HG02763 (cell line): ENCODE data around the gene TYW1.
"Not testable (repeated sequence)": the region's sequence is repeated elsewhere in the genome, so short reads cannot be mapped to it uniquely, and the experiment has no call there.

Experiments
- ATAC-seq: cut with Tn5 transposase; IDR thresholded peaks from one replicate; pipeline ENCODE4 v1.9.1; 2021; ENCODE audit warnings: mild to moderate bottlenecking, moderate library complexity; ENCODE audit not compliant: unreplicated experiment

TYW1 gene

DNA sequence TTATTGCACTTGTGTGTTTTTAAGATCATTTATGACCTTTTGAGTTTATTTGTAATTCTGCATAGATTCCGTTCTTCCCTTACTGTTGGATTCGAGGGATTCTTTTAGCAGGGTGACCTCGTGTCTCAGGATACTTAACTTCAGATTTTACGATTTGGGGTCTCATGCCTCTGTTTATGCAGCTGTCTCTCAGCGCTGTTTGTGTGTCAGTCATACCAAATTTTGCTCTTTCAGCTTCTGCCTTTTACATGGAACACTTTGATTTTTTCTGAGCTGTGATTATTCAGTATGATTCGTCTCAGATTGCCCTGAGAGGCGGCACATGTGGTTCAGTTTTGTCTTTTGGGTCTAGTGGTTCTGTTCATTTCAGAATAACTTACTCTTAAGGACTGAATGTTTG, 236.9 kb downstream of the TYW1 start:
- ATAC-seq, result not testable (repeated sequence)

DNA sequence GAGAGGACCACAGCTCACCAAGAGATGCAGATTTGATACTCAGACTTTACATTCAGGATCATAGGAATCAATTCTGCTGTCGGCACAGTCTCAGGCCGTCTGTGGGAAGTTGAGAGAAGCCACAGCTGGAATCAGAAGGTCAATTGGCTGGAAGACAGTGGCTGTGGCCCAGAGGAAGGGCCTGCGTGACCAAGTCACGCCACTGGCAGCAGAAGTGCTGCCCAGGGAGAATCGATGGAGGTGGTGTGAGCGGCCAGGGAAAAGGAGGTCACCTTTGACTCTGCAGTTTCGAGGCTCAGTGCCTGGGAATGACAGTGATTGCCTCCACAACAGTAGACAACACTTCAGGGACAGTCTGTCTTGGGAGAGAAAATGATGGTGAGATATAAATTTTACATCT, 239.6 kb downstream of the TYW1 start:
- ATAC-seq, result not testable (repeated sequence)

DNA sequence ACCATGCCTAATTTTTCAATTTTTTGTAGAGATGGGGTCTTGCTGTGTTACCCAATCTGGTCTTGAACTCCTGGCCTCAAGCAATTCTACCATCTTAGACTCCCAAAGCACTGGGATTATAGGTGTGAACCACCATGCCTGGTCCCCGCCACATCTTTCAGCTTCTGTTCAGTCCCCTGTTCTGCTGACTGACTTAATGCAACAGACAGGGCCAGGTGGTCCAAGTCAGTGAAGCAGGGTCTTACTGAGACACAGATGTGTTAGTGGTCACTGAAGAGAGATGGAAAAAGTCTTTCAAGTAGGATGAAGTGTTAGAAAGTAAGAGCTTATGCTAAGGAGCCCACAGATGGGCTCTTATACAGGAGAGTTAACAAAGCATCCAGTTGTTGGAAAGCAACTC, 246.2 kb downstream of the TYW1 start:
- ATAC-seq, result not testable (repeated sequence)

DNA sequence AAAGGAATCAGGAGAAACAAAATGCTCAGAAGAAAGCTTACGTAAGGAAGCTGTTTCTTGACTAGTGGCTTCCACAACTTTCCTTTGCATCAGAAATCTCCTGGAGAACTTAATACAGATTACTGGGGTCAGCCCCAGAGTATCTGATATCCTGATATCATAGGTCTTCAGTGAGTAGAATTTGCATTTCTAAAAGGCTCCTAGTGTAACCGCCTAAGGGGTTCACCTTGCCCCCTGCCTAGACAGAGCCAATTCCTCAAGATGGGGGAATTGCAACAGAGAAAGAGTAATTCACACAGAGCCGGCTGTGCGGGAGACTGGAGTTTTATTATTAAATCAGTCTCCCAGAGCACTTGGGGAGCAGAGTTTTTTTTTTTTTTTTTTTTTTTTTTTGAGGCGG, 251.7 kb downstream of the TYW1 start:
- ATAC-seq, result not testable (repeated sequence)

DNA sequence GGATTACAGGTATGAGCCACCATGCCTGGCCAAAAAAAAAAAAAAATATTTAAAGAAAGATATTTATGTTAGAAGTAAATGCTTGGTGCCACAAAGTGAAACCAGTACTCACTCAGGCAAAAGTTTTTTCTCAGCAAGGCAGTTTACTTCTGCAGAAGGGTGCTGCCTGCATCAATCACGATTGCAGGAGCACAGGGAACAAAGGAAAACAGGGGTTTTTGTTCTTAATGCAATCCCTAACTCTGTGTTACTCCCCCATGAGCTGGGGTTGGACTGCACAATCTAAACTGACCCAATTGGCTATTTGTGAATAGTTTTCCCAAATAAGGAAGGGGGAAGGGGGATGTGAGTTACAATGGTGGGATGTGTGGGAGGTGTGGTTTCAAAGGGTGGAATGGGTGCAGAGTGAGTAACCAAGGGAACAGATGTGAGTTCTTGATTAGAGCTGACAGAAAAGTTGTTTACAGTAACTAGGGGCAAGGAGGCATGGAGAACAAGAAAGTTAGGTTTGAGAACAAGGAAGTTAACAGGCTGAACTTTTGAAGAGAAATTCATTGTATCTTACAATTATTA, 255.4 kb downstream of the TYW1 start:
- ATAC-seq, result no peak

DNA sequence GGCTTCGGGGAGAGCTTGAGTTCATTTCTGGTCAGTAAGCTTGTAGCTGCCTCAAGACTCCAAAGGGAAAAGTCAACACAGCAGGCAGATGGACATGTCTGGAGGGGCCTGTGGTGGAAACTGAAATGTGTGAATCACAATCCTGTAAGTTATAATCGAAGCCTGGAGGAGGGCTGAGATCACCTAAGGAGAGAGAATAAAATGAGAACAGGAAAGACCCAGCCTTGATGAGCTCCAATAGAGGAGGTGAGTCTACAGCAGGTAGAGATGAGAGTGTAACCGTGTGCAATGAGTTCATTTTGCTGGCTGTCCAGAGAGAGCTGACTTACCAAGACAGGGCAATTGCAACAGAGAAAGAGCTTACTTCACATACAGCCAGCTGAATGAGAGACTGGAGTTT, 258.4 kb downstream of the TYW1 start:
- ATAC-seq, result not testable (repeated sequence)

DNA sequence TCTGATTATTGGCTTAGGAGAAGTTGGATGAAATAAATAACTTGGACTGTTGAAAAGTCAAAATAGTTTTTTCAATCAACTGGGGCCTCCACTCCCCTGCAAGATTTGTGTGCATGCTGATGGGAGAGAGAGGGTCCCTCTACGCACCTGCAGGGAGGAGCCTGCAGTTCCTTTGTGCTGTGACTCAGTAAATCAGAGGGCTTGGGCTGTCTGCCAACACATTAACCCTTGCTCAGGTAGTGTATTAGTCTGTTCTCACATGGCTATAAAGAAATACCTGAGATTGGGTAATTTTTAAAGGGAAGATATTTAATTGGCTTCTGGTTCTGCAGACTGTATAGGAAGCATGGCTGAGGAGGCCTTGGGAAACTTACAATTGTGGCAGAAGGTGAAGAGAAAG, 261.1 kb downstream of the TYW1 start:
- ATAC-seq, result not testable (repeated sequence)

DNA sequence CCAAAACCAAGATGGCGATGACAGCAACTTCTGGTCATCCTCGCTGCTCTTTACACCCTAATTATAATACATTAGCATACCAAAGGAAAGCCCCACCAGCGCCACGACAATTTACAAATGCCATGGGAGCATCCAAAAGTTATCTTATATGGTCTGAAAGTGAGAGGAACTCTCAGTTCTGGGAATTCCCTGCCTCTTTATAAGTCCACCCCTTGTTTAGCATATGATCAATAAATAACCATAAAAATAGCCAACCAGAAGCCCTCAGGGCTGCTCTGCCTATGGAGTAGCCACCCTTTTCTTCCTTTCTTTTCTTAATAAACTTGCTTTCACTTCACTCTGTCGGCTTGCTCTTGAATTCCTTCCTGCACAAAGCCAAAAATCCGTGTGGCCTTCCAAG, 262.7 kb downstream of the TYW1 start:
- ATAC-seq, result not testable (repeated sequence)

DNA sequence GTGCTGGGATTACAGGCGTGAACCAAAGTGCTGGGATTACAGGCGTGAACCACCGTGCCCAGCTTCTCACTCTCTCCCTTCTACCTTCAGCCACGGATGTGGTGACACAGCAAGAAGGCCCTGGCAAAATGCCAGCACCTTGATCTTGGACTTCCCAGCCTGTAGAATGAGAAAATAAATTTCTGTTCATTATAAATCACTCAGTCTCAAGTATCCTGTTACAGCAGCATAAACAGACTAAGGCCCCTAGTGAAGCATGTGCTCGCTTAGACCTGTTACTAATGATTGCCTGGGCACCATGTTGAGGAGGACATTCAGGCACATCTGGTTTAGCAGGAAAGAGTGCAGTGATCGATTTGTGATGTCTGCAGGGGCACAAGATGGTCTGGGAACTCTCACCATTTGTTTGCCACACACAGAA, 263.5 kb downstream of the TYW1 start:
- not testable (repeated sequence) for ATAC-seq

DNA sequence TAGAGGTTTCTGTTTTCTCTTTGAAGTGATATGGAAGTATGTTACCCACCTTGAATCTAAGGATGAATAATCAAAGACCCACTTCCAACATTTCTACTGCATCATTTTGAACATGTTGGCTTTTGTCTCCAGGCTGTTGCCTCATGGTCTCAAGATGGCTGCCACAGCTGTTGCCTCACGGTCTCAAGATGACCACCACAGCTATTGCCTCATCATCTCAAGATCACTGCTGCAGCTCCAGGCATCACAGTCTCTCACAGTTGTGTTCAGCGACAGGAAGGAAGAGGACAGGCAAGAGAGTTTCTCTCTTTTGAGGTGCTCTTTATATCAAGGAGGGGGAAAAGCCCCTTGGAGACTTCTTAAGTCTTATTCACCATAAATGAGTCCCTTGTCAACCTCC, 267.4 kb downstream of the TYW1 start:
- not testable (repeated sequence) for ATAC-seq

DNA sequence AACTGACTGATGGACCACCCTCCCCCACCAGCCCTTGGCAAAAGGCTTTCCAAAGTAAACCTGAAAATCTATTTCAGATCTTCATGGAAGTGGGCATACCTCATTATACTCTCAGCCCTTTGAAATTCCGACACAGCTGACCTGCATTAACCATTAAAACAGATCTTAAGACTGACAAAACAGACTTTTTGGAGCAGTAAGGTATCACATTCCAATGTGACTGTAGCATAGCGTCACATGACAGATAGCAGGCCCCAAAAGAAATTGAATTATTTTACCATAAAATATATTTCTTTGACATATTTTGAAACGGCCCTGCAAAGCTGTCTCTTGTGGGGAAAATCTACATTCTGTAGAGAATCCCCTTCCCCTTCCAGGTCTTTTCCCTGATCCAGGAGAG, 269.4 kb downstream of the TYW1 start:
- not testable (repeated sequence) for ATAC-seq

DNA sequence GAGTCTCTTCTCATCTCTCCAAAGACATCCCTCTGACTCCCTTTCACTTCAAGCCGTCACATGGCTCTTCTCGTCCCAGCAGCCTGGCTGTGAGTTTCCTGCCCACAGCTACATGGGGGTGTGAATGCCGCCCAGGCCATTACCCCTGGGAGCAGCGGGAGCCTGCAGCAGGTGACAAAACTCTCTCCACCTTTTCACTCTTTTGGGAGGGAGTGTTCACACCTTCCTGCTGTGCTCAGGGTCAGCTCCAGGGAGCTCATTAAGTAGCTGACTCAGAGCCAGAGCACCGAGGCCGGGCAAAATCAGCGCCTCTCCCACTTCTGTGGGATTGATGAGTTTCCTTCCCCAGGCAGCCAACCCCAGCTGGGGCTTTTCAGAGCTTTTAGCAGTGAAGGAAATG, 271.3 kb downstream of the TYW1 start:
- ATAC-seq, result no peak

DNA sequence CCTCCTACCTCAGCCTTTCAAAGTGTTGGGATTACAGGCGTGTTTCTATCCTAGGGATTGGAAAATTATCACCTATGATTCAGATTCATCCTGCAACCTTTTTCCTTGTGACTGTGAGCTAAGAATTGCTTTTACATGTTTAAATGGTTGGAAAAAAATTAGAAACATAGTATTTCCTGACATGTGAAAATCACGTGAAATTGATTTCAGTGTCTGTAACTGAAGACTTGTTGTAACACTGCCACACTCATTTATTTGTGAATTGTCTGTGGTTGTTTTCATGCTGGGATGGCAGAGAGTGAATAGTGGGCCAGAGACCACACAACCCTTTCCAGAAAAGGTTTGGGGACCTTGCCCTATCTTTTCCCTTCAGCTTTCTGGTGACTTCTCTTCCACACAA, 273.3 kb downstream of the TYW1 start:
- ATAC-seq, result not testable (repeated sequence)
